Cardiac septum (tissue), 1 donor: ENCODE results near the gene ILF2. TPM values are rescaled to one million over a fixed set of nuclear protein-coding genes. Genes with fewer than 3 reads are reported as not detected.
A peak's percentile ranks its signal among the peaks of the same experiment; 100 is the strongest.
"Not testable (repeated sequence)": the region's sequence is repeated elsewhere in the genome, so short reads cannot be mapped to it uniquely, and the experiment has no call there.

Experiments
- DNase-seq: peaks from one replicate; pipeline ENCODE4 v3.0.0-alpha.2; 2020; ENCODE audit warnings: low spot score
- intact Hi-C: fragments of 100-400 bp; cut with DNase I; formaldehyde crosslinking; loops from one replicate; pipeline ENCODE4 v1.14.0; 2022
- total RNA-seq: library from RNA; stranded (reverse); fragmentation: NEBNext Ultra II Directional; extraction: Animal tissue kit (Norgen Biotek cat#: 25700); gene quantifications from one replicate; pipeline ENCODE4 v1.2.1, GENCODE V29; 2021
- donor health status: DM: no; HTN: no; CAD: no.

ILF2 gene
- total RNA-seq, 1 donor from 2014 or later = 76.5 TPM

- peak; percentile 96 for DNase-seq
- intact Hi-C loops = loop anchor here (2.0 kb wide), 1 partner anchor 24 kb away; the partner anchor contains the start of gene CHTOP
Observed at GRCh38 chr1:153658400-153659174, 12.2 kb downstream of the ILF2 start, which contains the start of gene SNAPIN. TSS of gene SNAPIN (plus strand) at chr1:153658703. CDS start at chr1:153658744, 41 bp downstream.

- intact Hi-C loops = no loop called here
- DNase-seq = peak; percentile 9
Observed at GRCh38 chr1:153655333-153655732, 15.5 kb downstream of the ILF2 start.

- no peak for DNase-seq
- intact Hi-C loops = no loop called here
Observed at GRCh38 chr1:153652805-153653500, 17.8 kb downstream of the ILF2 start.

GRCh38 chr1:153651771-153652170, 19.0 kb downstream of the ILF2 start:
- peak; percentile 27 for DNase-seq
- intact Hi-C loops = no loop called here

GRCh38 chr1:153649863-153650235, 20.9 kb downstream of the ILF2 start:
- DNase-seq = peak; percentile 76
- intact Hi-C loops = no loop called here

GRCh38 chr1:153649137-153649862, 21.5 kb downstream of the ILF2 start:
- DNase-seq = peak; percentile 71
- intact Hi-C loops = no loop called here

- no peak for DNase-seq
Observed at GRCh38 chr1:153648000-153648643, 22.7 kb downstream of the ILF2 start.

GRCh38 chr1:153647346-153647714, 23.5 kb downstream of the ILF2 start:
- no peak for DNase-seq
- intact Hi-C loops = no loop called here

More at GRCh38 chr1:153648000-153648643, 22.7 kb downstream of the ILF2 start:
- intact Hi-C loops = no loop called here

GRCh38 chr1:153646672-153647345, 24.0 kb downstream of the ILF2 start:
- no peak for DNase-seq
- intact Hi-C loops = no loop called here

- DNase-seq = no peak
- intact Hi-C loops = no loop called here
Observed at GRCh38 chr1:153643816-153644215, 27.0 kb downstream of the ILF2 start.

- intact Hi-C loops = no loop called here
- no peak for DNase-seq
Observed at GRCh38 chr1:153643100-153643499, 27.7 kb downstream of the ILF2 start.

- DNase-seq = no peak
- intact Hi-C loops = no loop called here
Observed at GRCh38 chr1:153642161-153642560, 28.6 kb downstream of the ILF2 start.

- intact Hi-C loops = no loop called here
- DNase-seq = no peak
Observed at GRCh38 chr1:153640861-153641260, 29.9 kb downstream of the ILF2 start.

GRCh38 chr1:153640213-153640612, 30.6 kb downstream of the ILF2 start:
- intact Hi-C loops, DNase-seq: not testable (repeated sequence)

- intact Hi-C loops = loop anchor here (5.0 kb wide), 1 partner anchor 88 kb away; the partner anchor contains the start of gene INTS3
- no peak for DNase-seq
Observed at GRCh38 chr1:153639280-153639679, 31.5 kb downstream of the ILF2 start.

GRCh38 chr1:153638261-153638660, 32.5 kb downstream of the ILF2 start:
- no peak for DNase-seq

GRCh38 chr1:153636312-153636711, 34.5 kb downstream of the ILF2 start:
- DNase-seq = no peak
- intact Hi-C loops = loop anchor here (5.0 kb wide), 1 partner anchor 91 kb away; the partner anchor contains the start of gene INTS3

More at GRCh38 chr1:153638261-153638660, 32.5 kb downstream of the ILF2 start:
- intact Hi-C loops = loop anchor here (5.0 kb wide), 1 partner anchor 89 kb away; the partner anchor contains the start of gene INTS3

GRCh38 chr1:153635872-153636271, 34.9 kb downstream of the ILF2 start:
- intact Hi-C loops = loop anchor here (2.0 to 5.0 kb wide), 2 partner anchors 23 to 91 kb away; partner anchors contain the start of genes INTS3 and SNAPIN
- DNase-seq = no peak
